HG03135 (cell line): ENCODE results near the gene SCOC.
"Not testable (repeated sequence)": the region's sequence is repeated elsewhere in the genome, so short reads cannot be mapped to it uniquely, and the experiment has no call there.

Source experiments
- ATAC-seq: cut with Tn5 transposase; IDR thresholded peaks from one replicate; pipeline ENCODE4 v1.9.1; 2021; ENCODE audit warnings: mild to moderate bottlenecking, moderate library complexity; ENCODE audit not compliant: unreplicated experiment

SCOC gene

GRCh38 chr4:140359562-140360427 lies 13.7 kb upstream of the SCOC start:
- peak; percentile 97 for ATAC-seq

GRCh38 chr4:140361099-140361498 lies 12.3 kb upstream of the SCOC start:
- no peak for ATAC-seq

- no peak for ATAC-seq
Measured at GRCh38 chr4:140363051-140363450, 10.4 kb upstream of the SCOC start.

GRCh38 chr4:140363558-140363957 lies 9.9 kb upstream of the SCOC start:
- ATAC-seq: no peak

GRCh38 chr4:140367738-140368137 lies 5.7 kb upstream of the SCOC start:
- no peak for ATAC-seq

GRCh38 chr4:140368686-140369085 lies 4.8 kb upstream of the SCOC start:
- ATAC-seq: no peak

GRCh38 chr4:140372751-140373327 lies 607 bp upstream of the SCOC start:
- peak; percentile 52 for ATAC-seq

GRCh38 chr4:140374130-140374477 lies 658 bp downstream of the SCOC start:
- no peak for ATAC-seq

GRCh38 chr4:140382732-140383131 lies 9.3 kb downstream of the SCOC start:
- no peak for ATAC-seq

- no peak for ATAC-seq
Measured at GRCh38 chr4:140388015-140388414, 14.6 kb downstream of the SCOC start.

- ATAC-seq: no peak
Measured at GRCh38 chr4:140395668-140396067, 22.2 kb downstream of the SCOC start.

GRCh38 chr4:140400111-140400510 lies 26.7 kb downstream of the SCOC start:
- ATAC-seq: no peak

- ATAC-seq: no peak
Measured at GRCh38 chr4:140406292-140406691, 32.8 kb downstream of the SCOC start.

- ATAC-seq: no peak
Measured at GRCh38 chr4:140408974-140409373, 35.5 kb downstream of the SCOC start.

- not testable (repeated sequence) for ATAC-seq
Measured at GRCh38 chr4:140413130-140413969, 39.9 kb downstream of the SCOC start.

GRCh38 chr4:140423106-140423505 lies 49.7 kb downstream of the SCOC start:
- ATAC-seq: no peak

GRCh38 chr4:140426610-140427105 lies 53.2 kb downstream of the SCOC start:
- ATAC-seq: peak; percentile 22

- peak; percentile 88 for ATAC-seq
Measured at GRCh38 chr4:140427106-140427918, 53.9 kb downstream of the SCOC start, which contains the start of gene CLGN. TSS of gene CLGN (minus strand) at chr4:140427648. CDS start at chr4:140413078, 14,570 bp downstream.

GRCh38 chr4:140427919-140428471 lies 54.5 kb downstream of the SCOC start:
- ATAC-seq: no peak
